ENCODE measurements around the gene MTOR.

DNA sequence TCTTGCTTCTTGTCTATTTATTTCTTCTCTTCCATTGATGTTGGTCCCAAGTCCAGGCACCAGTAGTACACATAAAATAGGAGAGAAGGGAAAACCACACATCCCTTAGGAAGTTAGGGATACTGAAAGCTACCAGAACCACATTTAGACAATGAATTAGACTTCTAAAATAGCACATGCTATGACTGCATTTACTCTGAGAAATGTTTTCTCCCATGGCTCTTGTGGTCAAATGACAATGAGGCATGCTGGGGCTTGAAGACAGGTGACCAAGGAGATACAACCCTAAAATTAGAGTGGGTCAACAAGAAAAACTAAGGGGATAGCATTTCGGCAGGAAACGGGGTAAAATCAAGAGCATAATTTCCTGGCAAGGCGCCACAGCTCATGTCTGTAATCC is 17.1 kb downstream of the MTOR start:
- TF ChIP-seq, protein P1, sequence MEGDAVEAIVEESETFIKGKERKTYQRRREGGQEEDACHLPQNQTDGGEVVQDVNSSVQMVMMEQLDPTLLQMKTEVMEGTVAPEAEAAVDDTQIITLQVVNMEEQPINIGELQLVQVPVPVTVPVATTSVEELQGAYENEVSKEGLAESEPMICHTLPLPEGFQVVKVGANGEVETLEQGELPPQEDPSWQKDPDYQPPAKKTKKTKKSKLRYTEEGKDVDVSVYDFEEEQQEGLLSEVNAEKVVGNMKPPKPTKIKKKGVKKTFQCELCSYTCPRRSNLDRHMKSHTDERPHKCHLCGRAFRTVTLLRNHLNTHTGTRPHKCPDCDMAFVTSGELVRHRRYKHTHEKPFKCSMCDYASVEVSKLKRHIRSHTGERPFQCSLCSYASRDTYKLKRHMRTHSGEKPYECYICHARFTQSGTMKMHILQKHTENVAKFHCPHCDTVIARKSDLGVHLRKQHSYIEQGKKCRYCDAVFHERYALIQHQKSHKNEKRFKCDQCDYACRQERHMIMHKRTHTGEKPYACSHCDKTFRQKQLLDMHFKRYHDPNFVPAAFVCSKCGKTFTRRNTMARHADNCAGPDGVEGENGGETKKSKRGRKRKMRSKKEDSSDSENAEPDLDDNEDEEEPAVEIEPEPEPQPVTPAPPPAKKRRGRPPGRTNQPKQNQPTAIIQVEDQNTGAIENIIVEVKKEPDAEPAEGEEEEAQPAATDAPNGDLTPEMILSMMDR (IDR thresholded peaks at IDR 0.05 in 8 of 11, conservative IDR thresholded peaks at IDR 0.05 in 3 of 11): no peak
- TF ChIP-seq POLR2A (IDR thresholded peaks at IDR 0.05) (no peak), POLR2AphosphoS5 (IDR thresholded peaks at IDR 0.05) (no peak)

Measured in spleen (tissue), 7 donors.